NCI-H446 (cell line): ENCODE results near the gene MCAM.

Experiments
- DNase-seq, 2 experiments: peaks; one replicate each; lab custom pipeline; 2025; lab: John Stamatoyannopoulos, UW

The MCAM gene

DNA sequence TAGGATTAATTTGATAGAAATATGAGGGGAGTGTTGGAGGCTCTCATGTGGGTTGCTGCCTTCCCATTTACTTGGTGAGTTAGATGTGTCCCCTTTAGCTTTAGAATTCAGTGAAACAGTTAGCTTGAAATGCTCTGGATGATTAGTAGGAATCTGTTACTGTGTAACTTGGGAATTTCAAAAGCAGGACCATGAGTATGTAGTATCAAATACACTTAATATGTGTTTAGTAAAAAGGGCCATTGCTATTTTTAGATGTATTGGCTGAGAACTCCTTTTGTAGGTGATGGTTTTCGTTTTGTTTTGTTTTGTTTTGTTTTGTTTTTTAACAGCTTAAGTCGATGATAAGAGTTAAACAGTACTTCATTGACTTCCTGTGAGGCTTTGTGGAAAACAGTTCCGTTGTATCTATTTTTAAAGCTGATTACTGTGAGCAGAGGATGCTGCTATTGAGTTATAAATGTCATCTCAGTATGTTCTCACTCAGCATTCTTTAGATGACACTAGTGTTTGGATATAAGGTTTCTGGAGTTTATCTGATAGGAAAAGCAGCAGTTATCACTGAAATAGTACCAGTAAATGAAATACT, 53.5 kb downstream of the MCAM start:
- DNase-seq = no peak

DNA sequence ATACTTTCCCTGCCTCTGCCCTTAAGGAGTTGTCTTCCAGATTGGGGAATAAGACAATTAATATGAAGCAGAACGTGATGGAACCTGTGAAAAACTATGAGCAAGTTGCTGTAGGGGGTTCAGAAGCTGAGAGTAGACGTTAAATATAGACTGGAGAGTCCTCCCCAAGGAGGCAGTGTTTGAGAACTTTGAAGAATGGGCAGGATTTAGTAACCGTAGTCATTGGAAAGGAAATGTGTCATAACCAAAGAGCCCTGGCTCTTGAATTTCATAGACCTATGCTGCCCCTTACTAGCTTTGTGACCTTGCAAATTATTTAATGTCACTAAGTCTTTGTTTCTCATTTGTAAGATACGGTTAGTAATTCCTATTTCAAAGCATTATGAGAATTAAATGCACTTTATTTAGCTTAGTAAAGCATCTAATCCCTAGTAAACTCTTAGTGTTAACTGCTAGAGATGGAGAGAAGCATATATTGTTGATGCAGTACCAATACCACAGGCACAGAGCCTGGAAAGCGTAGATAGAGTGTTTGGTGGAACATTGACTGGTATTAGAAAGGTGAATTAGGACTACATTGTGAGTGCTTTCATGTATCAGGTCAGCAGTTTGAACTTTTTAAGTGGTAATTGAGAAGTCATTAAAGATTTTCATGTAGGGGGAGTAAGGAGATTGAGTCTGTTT, 54.1 kb downstream of the MCAM start:
- no peak for DNase-seq

DNA sequence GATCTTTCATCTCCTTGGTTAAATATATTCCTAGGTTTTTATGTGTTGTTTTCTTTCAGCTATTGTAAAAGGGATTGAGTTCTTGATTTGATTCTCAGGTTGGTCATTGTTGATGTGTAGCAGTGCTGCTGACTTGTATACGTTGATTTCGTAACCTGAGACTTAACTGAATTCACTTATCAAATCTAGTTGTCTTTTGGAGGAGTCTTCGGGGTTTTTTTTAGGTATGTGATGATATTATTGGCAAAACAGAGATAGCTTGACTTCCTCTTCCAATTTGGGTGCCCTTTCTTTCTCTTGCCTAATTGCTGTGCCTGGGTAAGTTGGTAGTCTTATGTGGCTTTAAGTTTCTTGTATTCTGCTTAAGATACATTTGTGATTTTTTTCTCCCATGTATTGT, 57.9 kb downstream of the MCAM start:
- no peak for DNase-seq
